HFFc6 (cell line): ENCODE measurements around the gene USB1. TPM values are rescaled to one million over a fixed set of nuclear protein-coding genes. Genes with fewer than 3 reads are reported as not detected.

Experiments
- DNase-seq: peaks from one replicate; pipeline ENCODE4 v3.0.0-alpha.2; 2018
- H3K27ac Mint-ChIP-seq: 2 replicates; pipeline ENCODE4 v1.8.0; 2020; ENCODE audit warnings: mild to moderate bottlenecking, mixed read lengths
- H3K27me3 Mint-ChIP-seq: 2 replicates; pipeline ENCODE4 v1.8.0; 2021; ENCODE audit warnings: mild to moderate bottlenecking, moderate library complexity, mixed read lengths; ENCODE audit not compliant: insufficient read depth
- H3K36me3 Mint-ChIP-seq: 2 replicates; pipeline ENCODE4 v1.8.0; 2021; ENCODE audit warnings: low read depth, mixed read lengths
- H3K4me1 Mint-ChIP-seq: 2 replicates; pipeline ENCODE4 v1.8.0; 2020; ENCODE audit warnings: low read depth, mixed read lengths
- H3K4me3 Mint-ChIP-seq: 2 replicates; pipeline ENCODE4 v1.8.0; 2020; ENCODE audit warnings: mild to moderate bottlenecking, moderate library complexity, mixed read lengths
- H3K9me3 Mint-ChIP-seq: 2 replicates; pipeline ENCODE4 v1.8.0; 2020; ENCODE audit warnings: mild to moderate bottlenecking, mixed read lengths
- CTCF ChIP-seq: fragments of 200-600 bp; sonication (generic); IDR thresholded peaks from 2 replicates; pipeline ENCODE4 v1.5.0; 2021; ENCODE audit warnings: antibody characterized with exemption, mild to moderate bottlenecking
- total RNA-seq, 6 experiments: library from RNA; stranded (reverse); fragmentation: NEBNext Ultra II Directional; extraction: Animal tissue kit (Norgen Biotek cat#: 25700); gene quantifications; 2 replicates in 1 of 6; 3 replicates in 5 of 6; pipeline ENCODE4 v1.2.3, GENCODE V29; 2021

USB1 gene
- total RNA-seq, 6 experiments from 2014 or later, result 62.9 to 88.3 (median 76.3) TPM

GRCh38 chr16:57995721-57996405, 5.3 kb upstream of the USB1 start:
- TF ChIP-seq CTCF, result no peak
- Mint-ChIP-seq H3K36me3 (no peaks in the 10 kb centered on the region; the same call in 1 of the 2 replicates), H3K27me3 (no peaks in the 10 kb centered on the region; the same call in 1 of the 2 replicates), H3K4me3 (no peak overlapping the region), H3K4me1 (peaks cover 18% of the 10 kb centered on the region), H3K27ac (no peak overlapping the region), H3K9me3 (no peaks in the 10 kb centered on the region)
- DNase-seq, result no peak

GRCh38 chr16:57996406-57997175, 4.6 kb upstream of the USB1 start:
- no peak for TF ChIP-seq CTCF
- peaks cover 26% of the 10 kb centered on the region for H3K4me1 Mint-ChIP-seq
- no peaks in the 10 kb centered on the region for H3K9me3 Mint-ChIP-seq
- no peak overlapping the region for H3K27ac Mint-ChIP-seq
- no peak for DNase-seq
- H3K36me3 Mint-ChIP-seq, result no peaks in the 10 kb centered on the region; the same call in 1 of the 2 replicates
- H3K4me3 Mint-ChIP-seq, result no peak overlapping the region
- H3K27me3 Mint-ChIP-seq, result no peaks in the 10 kb centered on the region

- H3K4me3 Mint-ChIP-seq, result no peak overlapping the region
These were observed 4.1 kb upstream of the USB1 start for GRCh38 chr16:57997176-57997527.

GRCh38 chr16:57997528-57998265, 3.5 kb upstream of the USB1 start:
- H3K27ac Mint-ChIP-seq, result no peak overlapping the region
- H3K36me3 Mint-ChIP-seq, result no peaks in the 10 kb centered on the region; the same call in 1 of the 2 replicates
- H3K4me3 Mint-ChIP-seq, result no peak overlapping the region
- H3K4me1 Mint-ChIP-seq, result peaks cover 37% of the 10 kb centered on the region
- TF ChIP-seq CTCF, result no peak
- H3K9me3 Mint-ChIP-seq, result no peaks in the 10 kb centered on the region
- no peak for DNase-seq
- no peaks in the 10 kb centered on the region for H3K27me3 Mint-ChIP-seq

More at GRCh38 chr16:57997176-57997527, 4.1 kb upstream of the USB1 start:
- no peaks in the 10 kb centered on the region for H3K9me3 Mint-ChIP-seq
- TF ChIP-seq CTCF, result no peak
- peaks cover 31% of the 10 kb centered on the region for H3K4me1 Mint-ChIP-seq
- DNase-seq, result no peak
- H3K27me3 Mint-ChIP-seq, result no peaks in the 10 kb centered on the region
- no peak overlapping the region for H3K27ac Mint-ChIP-seq
- no peaks in the 10 kb centered on the region; the same call in 1 of the 2 replicates for H3K36me3 Mint-ChIP-seq

GRCh38 chr16:57998486-57998885, 2.7 kb upstream of the USB1 start:
- Mint-ChIP-seq H3K9me3 (no peaks in the 10 kb centered on the region), H3K4me3 (peak overlapping the region; percentile 84; the same call in 1 of the 2 replicates), H3K4me1 (peaks cover 42% of the 10 kb centered on the region), H3K27me3 (no peaks in the 10 kb centered on the region), H3K36me3 (no peaks in the 10 kb centered on the region; the same call in 1 of the 2 replicates), H3K27ac (no peak overlapping the region; the same call in none of the 2 replicates)
- TF ChIP-seq CTCF, result no peak
- no peak for DNase-seq
